Measurements from ENCODE around the gene TERB2.
"Not testable (repeated sequence)": the region's sequence is repeated elsewhere in the genome, so short reads cannot be mapped to it uniquely, and the experiment has no call there.

Gene TERB2

DNA sequence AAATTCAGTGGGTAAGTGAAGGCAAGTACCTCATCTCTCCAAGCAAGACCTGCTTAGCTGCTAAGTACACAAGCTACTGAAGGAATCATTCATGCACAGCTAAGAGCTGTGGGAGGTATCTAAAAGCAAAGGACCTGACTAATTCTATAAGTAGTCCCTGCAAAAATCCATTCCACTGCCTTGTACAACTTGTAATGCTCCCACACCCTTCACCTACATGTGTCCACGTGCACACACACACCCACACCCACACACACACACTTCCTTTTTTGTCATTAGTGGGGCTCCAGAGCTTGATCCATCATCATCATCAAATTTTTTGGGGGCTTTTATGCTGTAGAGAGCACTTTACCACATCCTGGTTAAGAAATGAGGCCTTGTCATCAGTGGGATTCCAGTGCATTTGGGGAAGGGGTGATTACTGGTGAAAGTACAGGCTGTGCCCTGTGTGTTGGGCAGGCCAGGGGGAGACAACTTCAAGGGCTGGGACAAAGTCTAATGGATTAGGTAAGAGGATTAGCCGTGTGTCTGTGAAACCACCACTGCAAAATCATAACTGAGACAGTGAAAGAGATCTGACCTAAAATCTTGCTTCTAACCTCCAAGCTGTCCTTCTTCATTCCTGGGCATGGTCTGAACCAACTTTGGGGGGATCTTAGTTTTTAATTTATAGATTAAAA lies 47.4 kb downstream of the TERB2 start:
- DNase-seq = not testable (repeated sequence)

DNA sequence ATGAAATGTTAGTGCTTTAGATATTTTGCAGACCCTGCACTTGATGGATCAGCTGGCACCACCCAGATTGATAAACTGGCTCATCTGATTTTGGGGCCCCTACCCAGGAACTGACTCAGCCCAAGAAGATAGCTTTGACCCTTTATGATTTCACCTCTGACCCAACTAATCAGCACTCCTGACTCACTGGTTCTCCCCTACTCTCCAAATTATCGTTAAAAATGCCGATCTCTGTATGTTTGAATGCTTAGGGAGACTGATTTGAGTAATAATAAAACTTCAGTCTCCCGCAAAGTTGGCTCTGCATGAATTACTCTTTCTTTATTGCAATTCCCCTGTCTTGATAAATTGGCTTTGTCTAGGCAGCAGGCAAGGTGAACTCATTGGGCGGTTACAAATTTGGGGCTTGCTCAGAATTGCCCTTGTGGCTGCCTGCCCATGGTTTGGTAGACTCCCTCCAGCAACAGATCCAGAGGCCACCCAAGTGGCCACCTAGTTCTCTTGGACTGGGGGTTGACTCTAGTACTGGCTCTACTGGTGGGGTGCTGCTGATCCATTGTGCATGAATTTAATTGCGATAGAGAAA lies 48.2 kb downstream of the TERB2 start:
- DNase-seq = not testable (repeated sequence)

DNA sequence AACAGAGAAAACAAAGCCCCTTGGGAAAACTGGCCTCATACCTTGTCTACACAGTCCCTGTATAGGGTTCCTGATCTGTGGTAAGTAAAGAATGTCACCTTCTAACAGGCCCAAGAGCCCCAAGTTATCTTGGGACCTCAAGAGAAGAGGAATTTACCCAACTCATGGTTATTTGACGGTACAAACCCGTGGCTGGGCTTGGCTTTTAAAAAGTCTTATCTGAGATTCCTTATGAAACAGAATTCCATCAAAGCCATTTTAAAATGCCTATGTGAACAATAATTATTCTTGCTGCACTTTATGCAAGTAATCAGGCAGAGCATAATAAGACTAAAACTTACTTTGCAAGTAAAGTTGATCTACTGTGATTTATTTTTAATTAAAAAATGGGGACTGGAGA lies 52.6 kb downstream of the TERB2 start:
- DNase-seq = no peak

- not testable (repeated sequence) for DNase-seq
Observed at GRCh38 chr15:45015114-45015513, 58.6 kb downstream of the TERB2 start.

GRCh38 chr15:45020222-45020900 lies 63.9 kb downstream of the TERB2 start:
- DNase-seq = not testable (repeated sequence)

DNA sequence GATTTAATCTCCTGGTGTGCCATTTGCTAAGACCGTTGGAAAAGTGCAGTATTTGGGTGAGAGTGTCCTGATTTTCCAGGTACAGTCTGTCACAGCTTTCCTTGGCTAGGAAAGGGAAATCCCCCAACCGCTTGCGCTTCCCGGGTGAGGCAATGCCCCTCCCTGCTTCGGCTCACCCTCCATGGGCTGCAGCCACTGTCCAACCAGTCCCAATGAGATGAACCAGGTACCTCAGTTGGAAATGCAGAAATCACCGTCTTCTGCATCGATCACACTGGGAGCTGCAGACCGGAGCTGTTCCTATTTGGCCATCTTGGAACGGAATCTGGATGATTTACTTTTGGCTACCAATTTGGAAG lies 64.4 kb downstream of the TERB2 start:
- not testable (repeated sequence) for DNase-seq

DNA sequence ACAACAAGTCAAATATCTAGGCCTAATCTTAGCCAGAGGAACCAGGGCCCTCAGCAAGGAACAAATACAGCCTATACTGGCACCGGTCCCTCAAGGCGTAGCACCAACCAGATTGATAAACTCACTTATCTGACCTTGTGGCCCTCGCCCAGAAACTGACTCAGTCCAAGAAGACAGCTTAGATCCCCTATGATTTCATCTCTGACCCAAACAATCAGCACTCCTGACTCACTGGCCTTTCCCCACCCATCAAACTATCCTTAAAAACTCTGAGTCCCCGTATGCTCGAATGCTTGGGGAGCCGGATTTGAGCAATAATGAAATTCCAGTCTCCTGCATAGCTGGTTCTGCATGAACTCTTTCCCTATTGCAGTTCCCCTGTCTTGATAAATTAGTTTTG lies 64.9 kb downstream of the TERB2 start:
- DNase-seq = no peak

- peak; percentile 69 for DNase-seq
Observed at GRCh38 chr15:45022871-45023658, 66.6 kb downstream of the TERB2 start, which contains the start of gene SORD. Gene SORD, plus strand, starts transcription at chr15:45023195. Its CDS starts 89 bp downstream, at chr15:45023284.

DNA sequence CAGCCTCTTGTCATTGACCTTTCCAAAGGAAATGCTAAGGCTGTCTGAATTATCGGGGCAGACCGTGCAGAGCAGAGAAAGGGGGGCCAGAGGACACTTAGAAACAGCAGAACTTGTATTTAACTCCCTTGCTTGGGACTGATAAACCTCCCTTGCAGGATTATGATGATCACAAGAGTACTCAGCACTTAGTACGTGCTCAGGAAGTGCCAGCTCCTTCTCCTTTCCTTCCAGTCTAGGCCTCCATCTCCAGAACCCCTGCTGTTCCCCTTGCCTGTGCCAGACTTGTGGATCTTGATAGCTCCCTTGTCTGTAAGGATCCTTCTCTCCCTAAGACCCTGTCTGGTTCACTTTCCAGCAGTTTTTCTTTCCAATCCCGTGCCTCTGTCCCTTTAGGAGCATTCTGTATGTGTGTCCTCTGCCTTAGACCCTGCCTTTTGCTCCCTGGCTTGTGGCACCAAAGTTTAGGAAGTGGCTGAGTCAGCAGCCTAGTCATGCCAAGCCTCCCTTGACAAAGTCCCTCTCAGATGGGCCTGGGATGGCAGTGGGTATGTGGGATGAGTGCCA lies 67.3 kb downstream of the TERB2 start:
- DNase-seq = no peak

DNA sequence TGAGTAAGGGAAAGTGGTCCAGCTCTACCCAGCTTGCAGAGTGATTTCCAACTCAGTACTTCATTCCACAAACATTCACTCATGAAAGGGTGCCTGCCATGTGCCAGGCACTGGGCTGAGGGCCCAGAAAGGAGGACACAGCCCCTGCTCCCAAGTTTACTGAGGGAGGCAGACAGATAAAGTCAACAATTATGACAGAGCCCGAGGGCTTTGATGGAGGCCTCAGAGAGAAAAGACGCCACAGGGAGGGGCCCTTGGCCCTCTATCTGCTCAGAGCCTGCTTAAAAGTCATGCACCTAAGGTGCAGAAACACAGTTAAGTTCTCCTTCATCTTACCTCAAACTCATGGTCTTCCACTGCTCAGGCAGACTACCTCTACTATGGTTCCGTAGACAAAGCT lies 68.2 kb downstream of the TERB2 start:
- not testable (repeated sequence) for DNase-seq

DNA sequence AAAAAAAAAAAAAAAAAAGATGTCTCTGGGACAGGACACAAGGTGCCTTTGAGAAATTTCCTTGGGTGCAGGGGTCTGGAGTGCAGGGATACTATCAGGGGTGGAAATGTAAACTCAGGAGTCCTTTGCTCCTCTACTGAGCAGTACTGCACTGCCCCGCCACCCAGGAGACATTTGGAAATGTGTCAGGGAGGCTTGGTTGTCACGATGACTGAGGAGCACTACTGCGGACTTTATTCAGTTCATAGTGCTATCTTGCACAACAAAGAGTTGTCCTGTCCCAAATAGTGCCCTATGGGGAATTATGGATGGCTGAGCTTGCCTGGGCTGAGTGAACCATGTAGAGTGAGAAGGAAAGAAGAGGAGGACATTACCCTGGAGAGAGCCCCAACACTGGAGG lies 69.1 kb downstream of the TERB2 start:
- not testable (repeated sequence) for DNase-seq

DNA sequence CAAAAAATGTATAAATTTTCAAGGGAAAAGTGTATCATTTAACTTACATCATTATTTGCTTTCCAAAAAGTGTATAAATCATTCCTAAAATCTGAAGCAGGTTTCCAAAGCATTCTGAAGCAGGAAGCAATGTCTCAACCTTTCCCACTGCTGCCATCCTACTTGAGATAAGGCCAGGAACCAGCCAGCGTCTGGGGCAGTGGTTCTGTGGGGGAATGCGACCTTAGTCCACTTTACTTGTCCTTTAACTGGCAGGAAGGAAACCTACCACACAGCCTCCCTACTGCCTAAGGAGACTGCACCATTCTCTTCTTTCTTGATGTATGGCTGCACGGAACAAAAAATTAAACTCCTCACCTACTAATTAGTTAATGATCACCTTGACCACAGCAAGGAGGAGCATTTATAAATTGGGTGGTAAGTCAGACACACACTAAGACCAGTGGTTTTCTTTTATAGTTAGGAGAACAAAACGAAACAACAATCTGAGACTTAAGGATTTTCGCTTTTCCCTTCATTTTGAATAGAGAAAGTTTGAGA lies 70.2 kb downstream of the TERB2 start:
- DNase-seq = no peak

DNA sequence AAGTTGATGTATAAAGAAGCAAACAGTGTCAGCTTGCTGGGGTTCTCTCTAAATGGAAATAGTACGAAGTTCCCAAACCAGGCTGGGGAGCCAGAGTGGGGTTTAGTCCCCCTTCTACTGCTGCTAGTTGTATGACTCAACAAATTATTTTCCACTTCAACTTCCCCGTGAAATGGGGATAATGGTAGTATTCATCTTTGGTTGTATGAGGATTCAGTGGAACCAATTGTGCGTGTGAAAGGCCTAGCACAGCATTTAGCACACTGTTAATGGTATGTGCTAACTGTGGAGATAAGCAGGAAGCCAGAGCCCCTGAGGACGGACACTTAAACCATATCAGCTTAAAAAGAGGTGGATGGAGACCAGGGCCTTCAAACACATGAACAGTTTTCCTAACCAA lies 70.7 kb downstream of the TERB2 start:
- no peak for DNase-seq
